ENCODE results near the gene SGMS2. TPM values are rescaled to one million over a fixed set of nuclear protein-coding genes. Genes with fewer than 3 reads are reported as not detected.

SGMS2 gene
- total and polyA plus RNA-seq, 2 of the 13 experiments (the other 11 are each of a cell fraction or from before 2014, with no cell fraction given) = 1.2 to 1.7 TPM

DNA sequence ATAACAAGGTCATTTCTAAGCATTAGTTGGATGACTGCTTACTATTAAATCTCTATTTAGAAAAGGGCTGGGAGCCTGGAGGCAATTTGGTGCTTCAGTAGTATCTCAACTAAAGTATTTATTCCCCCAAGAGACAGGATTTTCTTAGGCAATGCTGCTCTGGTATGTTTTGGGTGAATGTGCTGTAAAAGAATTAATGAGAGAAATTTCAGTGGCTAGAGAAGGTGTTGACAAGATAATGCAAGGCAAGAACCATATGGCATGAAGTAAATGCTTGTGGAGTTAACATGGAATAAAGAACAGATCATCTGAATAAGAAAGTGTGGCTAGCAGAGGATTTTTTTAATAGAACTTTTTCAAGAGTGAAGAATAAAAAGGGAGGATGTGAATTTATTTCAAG lies 110.5 kb downstream of the SGMS2 start:
- H3K4me3 ChIP-seq (replicated peaks in 1 of 3; ENCODE audit: insufficient read depth in 1 of 3, low read depth in 2 of 3, low read length in 3 of 3) = no peak overlapping the region
- DNase-seq (ENCODE audit: low spot score) (no peak), FAIRE-seq (no peak), ATAC-seq (no peak)
- intact Hi-C loops (cut with micrococcal nuclease; ENCODE audit: unreplicated experiment) (no loop called here), in situ Hi-C loops (cut with HindIII; ENCODE audit: extremely low pct_ligation_motif_present, low pct_unique_long_range_greater_than_20kb) (no loop called here)
- BruUV-seq (replicated peaks) = no TSS peak
- TF ChIP-seq, protein P1, sequence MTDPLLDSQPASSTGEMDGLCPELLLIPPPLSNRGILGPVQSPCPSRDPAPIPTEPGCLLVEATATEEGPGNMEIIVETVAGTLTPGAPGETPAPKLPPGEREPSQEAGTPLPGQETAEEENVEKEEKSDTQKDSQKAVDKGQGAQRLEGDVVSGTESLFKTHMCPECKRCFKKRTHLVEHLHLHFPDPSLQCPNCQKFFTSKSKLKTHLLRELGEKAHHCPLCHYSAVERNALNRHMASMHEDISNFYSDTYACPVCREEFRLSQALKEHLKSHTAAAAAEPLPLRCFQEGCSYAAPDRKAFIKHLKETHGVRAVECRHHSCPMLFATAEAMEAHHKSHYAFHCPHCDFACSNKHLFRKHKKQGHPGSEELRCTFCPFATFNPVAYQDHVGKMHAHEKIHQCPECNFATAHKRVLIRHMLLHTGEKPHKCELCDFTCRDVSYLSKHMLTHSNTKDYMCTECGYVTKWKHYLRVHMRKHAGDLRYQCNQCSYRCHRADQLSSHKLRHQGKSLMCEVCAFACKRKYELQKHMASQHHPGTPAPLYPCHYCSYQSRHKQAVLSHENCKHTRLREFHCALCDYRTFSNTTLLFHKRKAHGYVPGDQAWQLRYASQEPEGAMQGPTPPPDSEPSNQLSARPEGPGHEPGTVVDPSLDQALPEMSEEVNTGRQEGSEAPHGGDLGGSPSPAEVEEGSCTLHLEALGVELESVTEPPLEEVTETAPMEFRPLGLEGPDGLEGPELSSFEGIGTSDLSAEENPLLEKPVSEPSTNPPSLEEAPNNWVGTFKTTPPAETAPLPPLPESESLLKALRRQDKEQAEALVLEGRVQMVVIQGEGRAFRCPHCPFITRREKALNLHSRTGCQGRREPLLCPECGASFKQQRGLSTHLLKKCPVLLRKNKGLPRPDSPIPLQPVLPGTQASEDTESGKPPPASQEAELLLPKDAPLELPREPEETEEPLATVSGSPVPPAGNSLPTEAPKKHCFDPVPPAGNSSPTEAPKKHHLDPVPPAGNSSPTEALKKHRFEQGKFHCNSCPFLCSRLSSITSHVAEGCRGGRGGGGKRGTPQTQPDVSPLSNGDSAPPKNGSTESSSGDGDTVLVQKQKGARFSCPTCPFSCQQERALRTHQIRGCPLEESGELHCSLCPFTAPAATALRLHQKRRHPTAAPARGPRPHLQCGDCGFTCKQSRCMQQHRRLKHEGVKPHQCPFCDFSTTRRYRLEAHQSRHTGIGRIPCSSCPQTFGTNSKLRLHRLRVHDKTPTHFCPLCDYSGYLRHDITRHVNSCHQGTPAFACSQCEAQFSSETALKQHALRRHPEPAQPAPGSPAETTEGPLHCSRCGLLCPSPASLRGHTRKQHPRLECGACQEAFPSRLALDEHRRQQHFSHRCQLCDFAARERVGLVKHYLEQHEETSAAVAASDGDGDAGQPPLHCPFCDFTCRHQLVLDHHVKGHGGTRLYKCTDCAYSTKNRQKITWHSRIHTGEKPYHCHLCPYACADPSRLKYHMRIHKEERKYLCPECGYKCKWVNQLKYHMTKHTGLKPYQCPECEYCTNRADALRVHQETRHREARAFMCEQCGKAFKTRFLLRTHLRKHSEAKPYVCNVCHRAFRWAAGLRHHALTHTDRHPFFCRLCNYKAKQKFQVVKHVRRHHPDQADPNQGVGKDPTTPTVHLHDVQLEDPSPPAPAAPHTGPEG (CRISPR knock-in tag; IDR thresholded peaks at IDR 0.05) = no peak
- TF ChIP-seq ZNF563 (CRISPR knock-in tag; IDR thresholded peaks at IDR 0.05) (no peak), ZNF570 (CRISPR knock-in tag; IDR thresholded peaks at IDR 0.05; ENCODE audit: borderline replicate concordance) (no peak), ZNF724P (CRISPR knock-in tag; IDR thresholded peaks at IDR 0.05; ENCODE audit: borderline replicate concordance) (no peak), ZBTB7B (CRISPR knock-in tag; IDR thresholded peaks at IDR 0.05) (no peak)
- TF ChIP-seq, protein P2, sequence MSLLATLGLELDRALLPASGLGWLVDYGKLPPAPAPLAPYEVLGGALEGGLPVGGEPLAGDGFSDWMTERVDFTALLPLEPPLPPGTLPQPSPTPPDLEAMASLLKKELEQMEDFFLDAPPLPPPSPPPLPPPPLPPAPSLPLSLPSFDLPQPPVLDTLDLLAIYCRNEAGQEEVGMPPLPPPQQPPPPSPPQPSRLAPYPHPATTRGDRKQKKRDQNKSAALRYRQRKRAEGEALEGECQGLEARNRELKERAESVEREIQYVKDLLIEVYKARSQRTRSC (CRISPR knock-in tag; IDR thresholded peaks at IDR 0.05; ENCODE audit: low read depth) = no peak
- H3K9ac ChIP-seq (ENCODE audit: insufficient read depth, low read depth, low read length) = no peak overlapping the region
- H3K4me2 ChIP-seq (ENCODE audit: low read depth, low read length) = no peak overlapping the region
- CTCF ChIA-PET (ENCODE audit: low intra/inter-chr PET ratio, low total read pairs) = no interaction called here
- no peaks in the 10 kb centered on the region for H3K9me3 ChIP-seq (ENCODE audit: low read length)
- H3K4me1 ChIP-seq (ENCODE audit: insufficient read depth, low read length) = peaks cover 22% of the 10 kb centered on the region
- no peak overlapping the region for H2AFZ ChIP-seq (ENCODE audit: low read length)
- POLR2A ChIA-PET = no interaction called here
- no peaks in the 10 kb centered on the region; a peak in 1 of 5 replicates for H3K27me3 ChIP-seq (ENCODE audit: control insufficient read depth in 1 of 2, insufficient read depth in 2 of 2, low read length in 2 of 2)
- H3K79me2 ChIP-seq (ENCODE audit: insufficient read depth, low read length) = no peaks in the 10 kb centered on the region
- no peaks in the 10 kb centered on the region for H4K20me1 ChIP-seq (ENCODE audit: insufficient read depth, low read length)
- H3K36me3 ChIP-seq (replicated peaks in 1 of 2; ENCODE audit: control insufficient read depth in 1 of 2, insufficient read depth in 2 of 2, low read length in 2 of 2) = no peaks in the 10 kb centered on the region
- no peak overlapping the region for H3K27ac ChIP-seq (ENCODE audit: extremely low read length, insufficient read depth, low read length)
